ENCODE results near the gene FAM13A.
"Not testable (repeated sequence)": the region's sequence is repeated elsewhere in the genome, so short reads cannot be mapped to it uniquely, and the experiment has no call there.

FAM13A gene

GRCh38 chr4:89056953-89057398 lies at the start of gene FAM13A:
FAM13A (minus strand) TSS chr4:89057185; CDS start chr4:89056964, 221 bp downstream.
- peak; percentile 78 for DNase-seq (ENCODE audit: low read depth)

- no peak for DNase-seq (ENCODE audit: low read depth)
Observed at GRCh38 chr4:89105726-89106125, 48.7 kb upstream of the FAM13A start.

GRCh38 chr4:89101256-89102161 lies 44.5 kb upstream of the FAM13A start:
- no peak for DNase-seq (ENCODE audit: low read depth)

- DNase-seq (ENCODE audit: low read depth) = no peak
Observed at GRCh38 chr4:89100853-89101252, 43.9 kb upstream of the FAM13A start.

GRCh38 chr4:89099471-89099870 lies 42.5 kb upstream of the FAM13A start:
- no peak for DNase-seq (ENCODE audit: low read depth)

GRCh38 chr4:89099034-89099433 lies 42.0 kb upstream of the FAM13A start:
- DNase-seq (ENCODE audit: low read depth) = no peak

- DNase-seq (ENCODE audit: low read depth) = no peak
Observed at GRCh38 chr4:89078300-89078699, 21.3 kb upstream of the FAM13A start.

- no peak for DNase-seq (ENCODE audit: low read depth)
Observed at GRCh38 chr4:89077761-89078160, 20.8 kb upstream of the FAM13A start.

- no peak for DNase-seq (ENCODE audit: low read depth)
Observed at GRCh38 chr4:89072921-89073320, 15.9 kb upstream of the FAM13A start.

- no peak for DNase-seq (ENCODE audit: low read depth)
Observed at GRCh38 chr4:89071311-89071710, 14.3 kb upstream of the FAM13A start.

GRCh38 chr4:89070041-89070440 lies 13.1 kb upstream of the FAM13A start:
- no peak for DNase-seq (ENCODE audit: low read depth)

- DNase-seq (ENCODE audit: low read depth) = no peak
Observed at GRCh38 chr4:89069481-89069880, 12.5 kb upstream of the FAM13A start.

- DNase-seq (ENCODE audit: low read depth) = peak; percentile 25
Observed at GRCh38 chr4:89067417-89067816, 10.4 kb upstream of the FAM13A start.

GRCh38 chr4:89064848-89065247 lies 7.9 kb upstream of the FAM13A start:
- no peak for DNase-seq (ENCODE audit: low read depth)

- not testable (repeated sequence) for DNase-seq (ENCODE audit: low read depth)
Observed at GRCh38 chr4:89057844-89058243, 859 bp upstream of the FAM13A start.

- no peak for DNase-seq (ENCODE audit: low read depth)
Observed at GRCh38 chr4:89056292-89056952, 563 bp downstream of the FAM13A start.

- DNase-seq (ENCODE audit: low read depth) = no peak
Observed at GRCh38 chr4:89055157-89056080, 1.6 kb downstream of the FAM13A start.

GRCh38 chr4:89054627-89055026 lies 2.4 kb downstream of the FAM13A start:
- no peak for DNase-seq (ENCODE audit: low read depth)

GRCh38 chr4:89049853-89050252 lies 7.1 kb downstream of the FAM13A start:
- DNase-seq (ENCODE audit: low read depth) = no peak

- DNase-seq (ENCODE audit: low read depth) = no peak
Observed at GRCh38 chr4:89048906-89049601, 7.9 kb downstream of the FAM13A start.

- no peak for DNase-seq (ENCODE audit: low read depth)
Observed at GRCh38 chr4:89044147-89044900, 12.7 kb downstream of the FAM13A start.
